GM10248 (cell line): ENCODE measurements around the gene ZDHHC1.

Source experiments
- CTCF ChIA-PET: fragments of 300-600 bp; sonication (Branson Sonifier 250); formaldehyde crosslinking; extraction: SDS; loops from one replicate; lab custom pipeline; 2021; ENCODE audit warnings: antibody characterized with exemption; lab: Yijun Ruan, JAX
- POLR2A ChIA-PET: fragments of 350-650 bp; sonication (Branson Sonifier 250); formaldehyde crosslinking; extraction: SDS; loops from one replicate; lab custom pipeline; 2020; ENCODE audit warnings: antibody characterized with exemption; lab: Yijun Ruan, JAX
- DNase-seq: peaks from one replicate; pipeline ENCODE4 v3.0.0; 2012; ENCODE audit errors: extremely low spot score
- TF ChIP-seq, protein P1 (sequence below): IDR thresholded peaks from 2 replicates; pipeline ENCODE4 v1.5.1; 2012; ENCODE audit warnings: mild to moderate bottlenecking, low read depth; ENCODE audit errors: extremely low read depth, missing control alignments, control extremely low read depth

The ZDHHC1 gene

DNA sequence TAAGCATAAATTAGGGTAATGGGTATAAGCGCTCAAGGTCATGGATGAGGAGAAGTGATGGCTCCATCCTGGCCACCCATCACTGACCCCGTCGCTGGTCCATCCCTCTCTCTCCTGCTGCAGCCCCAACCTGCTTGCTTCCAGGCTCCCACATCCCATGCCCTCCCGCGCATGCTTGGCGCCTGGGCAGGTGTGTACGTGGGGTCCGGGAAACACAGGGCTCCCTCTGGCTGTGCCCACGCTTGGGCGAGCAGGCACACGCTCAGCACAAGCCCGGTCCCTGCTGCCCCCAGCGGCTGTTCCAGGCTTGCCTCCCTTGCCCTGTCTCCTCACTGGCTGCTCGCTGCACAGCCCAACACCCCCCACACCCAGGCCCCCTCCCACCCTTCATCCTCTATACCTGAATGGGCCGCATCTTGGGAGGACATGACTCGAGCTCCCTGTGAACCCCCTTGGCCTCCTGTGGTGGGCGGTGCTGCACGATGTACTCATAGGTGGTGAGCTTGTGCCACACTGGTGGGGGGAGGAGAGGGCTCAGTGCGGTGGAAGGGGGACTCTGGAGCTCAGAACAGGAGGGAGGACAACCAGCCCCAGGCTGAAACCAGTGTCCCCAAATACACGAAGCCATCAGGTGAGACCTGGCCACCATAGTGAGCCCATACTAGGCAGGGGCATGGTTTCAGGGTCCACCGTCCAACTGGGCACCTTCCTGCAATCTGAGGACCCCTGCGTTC is 18.3 kb downstream of the ZDHHC1 start:
- CTCF ChIA-PET = interaction anchor here (0.6 to 4.8 kb wide), 10 partner anchors 7 to 137 kb away, joined by 3 to 29 read pairs (median 3); partner anchors contain the start of genes KCTD19 and LRRC36
- no peak for DNase-seq
- TF ChIP-seq, protein P1, sequence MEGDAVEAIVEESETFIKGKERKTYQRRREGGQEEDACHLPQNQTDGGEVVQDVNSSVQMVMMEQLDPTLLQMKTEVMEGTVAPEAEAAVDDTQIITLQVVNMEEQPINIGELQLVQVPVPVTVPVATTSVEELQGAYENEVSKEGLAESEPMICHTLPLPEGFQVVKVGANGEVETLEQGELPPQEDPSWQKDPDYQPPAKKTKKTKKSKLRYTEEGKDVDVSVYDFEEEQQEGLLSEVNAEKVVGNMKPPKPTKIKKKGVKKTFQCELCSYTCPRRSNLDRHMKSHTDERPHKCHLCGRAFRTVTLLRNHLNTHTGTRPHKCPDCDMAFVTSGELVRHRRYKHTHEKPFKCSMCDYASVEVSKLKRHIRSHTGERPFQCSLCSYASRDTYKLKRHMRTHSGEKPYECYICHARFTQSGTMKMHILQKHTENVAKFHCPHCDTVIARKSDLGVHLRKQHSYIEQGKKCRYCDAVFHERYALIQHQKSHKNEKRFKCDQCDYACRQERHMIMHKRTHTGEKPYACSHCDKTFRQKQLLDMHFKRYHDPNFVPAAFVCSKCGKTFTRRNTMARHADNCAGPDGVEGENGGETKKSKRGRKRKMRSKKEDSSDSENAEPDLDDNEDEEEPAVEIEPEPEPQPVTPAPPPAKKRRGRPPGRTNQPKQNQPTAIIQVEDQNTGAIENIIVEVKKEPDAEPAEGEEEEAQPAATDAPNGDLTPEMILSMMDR = no peak
- POLR2A ChIA-PET = no interaction called here

DNA sequence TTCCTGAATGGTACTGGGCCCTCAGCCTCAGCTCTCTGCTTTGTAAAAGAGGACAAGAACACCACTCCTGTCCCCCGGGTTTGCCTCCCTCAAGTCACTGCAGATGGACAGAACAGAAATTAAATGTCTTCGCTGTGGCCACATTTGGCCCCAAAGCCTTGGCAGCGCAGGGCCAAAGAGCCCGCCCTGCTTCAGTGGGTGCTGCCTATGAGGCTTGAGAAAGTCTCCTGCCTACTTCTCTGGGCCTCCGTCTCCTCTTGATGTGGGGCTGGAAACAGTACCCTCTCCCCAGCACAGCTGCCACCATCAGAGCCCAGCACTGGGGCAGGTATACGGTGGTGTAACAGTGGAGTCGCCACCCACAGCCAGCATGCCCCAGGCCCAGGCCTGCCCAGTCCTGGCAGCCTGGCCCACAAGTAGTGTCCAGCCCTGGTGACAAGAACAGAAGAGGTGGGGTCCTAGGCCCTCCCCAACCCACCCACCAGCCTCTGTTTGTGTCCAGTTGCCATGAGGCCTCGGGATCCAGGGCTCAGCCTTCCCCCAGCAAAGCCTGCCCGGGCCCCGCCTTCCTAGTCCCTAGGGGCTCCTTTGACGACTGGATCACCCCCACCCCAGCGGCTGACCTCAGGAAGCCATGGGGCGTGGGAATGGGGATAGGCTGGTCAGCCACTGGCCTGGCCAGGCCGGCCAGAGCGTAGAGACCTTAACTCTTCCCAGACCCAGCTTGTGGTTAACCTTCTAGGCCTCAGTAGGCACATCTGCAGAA is 19.1 kb downstream of the ZDHHC1 start:
- DNase-seq = no peak
- ChIA-PET CTCF (interaction anchor here (0.8 to 4.8 kb wide), 6 partner anchors 10 to 137 kb away, joined by 3 to 29 read pairs (median 3); partner anchors contain the start of genes KCTD19 and LRRC36), POLR2A (no interaction called here)
- TF ChIP-seq, protein P1 = no peak

DNA sequence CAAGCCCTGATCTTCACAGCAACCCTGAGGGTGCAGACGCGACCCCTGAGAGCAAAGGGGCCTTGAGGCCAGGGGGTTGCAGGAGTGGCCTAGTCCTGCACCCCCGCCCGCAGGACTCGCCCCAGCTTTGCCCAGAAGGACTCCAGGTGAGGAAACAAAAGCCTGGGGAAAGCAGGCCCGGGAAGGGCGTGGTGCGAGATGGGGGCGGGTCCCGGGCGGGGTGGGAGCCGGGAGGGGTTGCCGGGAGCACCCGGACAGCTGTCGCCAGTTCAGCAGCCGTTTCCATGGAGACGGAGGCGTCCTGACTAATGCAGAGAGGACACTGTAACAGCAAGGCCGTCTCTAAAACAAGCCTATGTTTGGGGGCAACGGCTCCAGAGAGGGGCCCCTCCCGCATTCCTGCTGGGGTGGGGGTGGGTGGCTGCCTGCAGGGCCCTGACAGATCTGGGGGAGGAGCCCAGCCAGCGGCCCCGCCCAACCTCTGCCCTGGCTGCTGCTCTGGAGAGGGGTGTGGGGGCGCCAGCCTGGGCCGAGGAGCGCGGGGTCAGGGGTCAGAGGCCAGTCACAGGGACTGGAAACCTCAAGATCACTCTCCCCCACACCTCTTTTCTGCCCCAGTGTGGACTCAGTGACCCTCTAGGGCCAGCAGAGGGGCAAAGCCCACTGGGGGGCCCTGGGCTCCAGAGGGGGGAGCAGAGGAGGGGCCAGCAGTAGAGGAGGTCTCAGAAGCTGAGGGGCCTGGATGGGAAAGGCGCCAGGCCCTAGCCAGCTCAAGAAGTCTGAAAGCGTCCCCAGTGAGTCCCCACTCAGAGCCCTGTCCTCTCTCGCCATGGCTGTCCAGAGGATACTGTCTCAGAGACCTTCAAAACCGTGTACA is 19.9 kb downstream of the ZDHHC1 start:
- POLR2A ChIA-PET = no interaction called here
- TF ChIP-seq, protein P1 = no peak
- CTCF ChIA-PET = interaction anchor here (1.1 to 4.8 kb wide), 3 partner anchors 9 to 118 kb away, joined by 3 to 24 read pairs (median 3); partner anchors contain the start of genes KCTD19 and LRRC36
- no peak for DNase-seq

DNA sequence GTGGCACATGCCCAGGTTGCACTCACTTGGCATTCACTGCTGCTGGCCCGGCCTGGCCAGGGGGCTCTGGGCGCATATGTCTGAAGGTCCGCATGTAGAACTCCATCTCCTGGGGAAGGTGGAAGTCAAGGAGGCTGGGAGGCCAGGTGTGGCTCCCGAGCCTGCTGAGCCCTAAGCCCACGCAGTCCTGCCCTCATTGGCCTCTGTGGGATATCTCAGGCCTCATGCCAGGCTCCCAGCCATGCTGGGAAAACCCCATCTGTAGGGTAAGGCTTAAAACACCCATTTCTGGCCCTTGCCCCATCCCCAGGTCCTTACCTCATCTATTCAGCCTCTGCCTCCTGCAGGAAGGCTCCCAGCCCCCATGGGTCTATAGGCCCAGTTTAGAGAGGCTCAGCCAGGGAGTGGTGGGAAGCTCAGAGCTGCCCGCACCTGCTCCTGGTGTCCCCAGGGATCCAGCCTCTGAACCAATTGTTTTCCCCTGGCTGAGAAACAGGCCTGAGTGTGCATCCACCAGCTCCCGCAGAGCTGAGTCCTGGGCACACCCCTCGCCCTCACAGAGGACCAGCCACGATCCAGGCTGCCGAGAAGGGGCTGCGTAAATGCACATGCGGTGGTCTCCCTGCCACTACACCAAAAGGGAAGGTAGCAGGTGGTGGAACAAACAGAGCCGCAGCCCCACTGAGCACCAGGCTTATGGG is 20.7 kb downstream of the ZDHHC1 start:
- no peak for DNase-seq
- TF ChIP-seq, protein P1 = no peak
- ChIA-PET CTCF (no interaction called here), POLR2A (no interaction called here)

DNA sequence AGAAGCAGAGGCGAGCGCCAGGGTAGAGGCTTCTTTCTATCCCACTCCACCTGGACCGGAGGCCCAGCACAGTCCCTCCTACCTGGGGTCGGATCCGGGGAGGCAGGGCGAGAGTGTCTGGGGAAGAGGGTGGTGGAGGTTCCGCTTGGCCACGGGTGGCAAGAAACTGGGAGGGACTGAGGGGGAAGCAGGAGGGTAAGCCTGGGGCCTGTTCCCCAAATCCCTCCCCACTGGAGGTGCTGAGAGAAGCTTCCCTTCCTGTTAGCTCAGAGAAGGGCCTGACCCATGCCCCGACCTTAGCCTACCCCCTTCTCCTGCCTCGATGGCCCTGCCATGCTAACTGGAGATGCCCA is 21.2 kb downstream of the ZDHHC1 start:
- DNase-seq = no peak
- ChIA-PET POLR2A (no interaction called here), CTCF (no interaction called here)
- TF ChIP-seq, protein P1 = no peak
